Panc1 (cell line): Measurements from ENCODE around the gene RBCK1.

Source experiments
- SIN3A ChIP-seq: IDR thresholded peaks from 2 replicates; pipeline ENCODE4 v1.6.1; 2012; ENCODE audit warnings: low read depth, mild to moderate bottlenecking, low read length, moderate library complexity, borderline replicate concordance; ENCODE audit not compliant: insufficient read depth
- TF ChIP-seq, protein P1 (sequence below): fragments of 450-650 bp; IDR thresholded peaks from 2 replicates; pipeline ENCODE4 v1.5.1; 2017; ENCODE audit warnings: mild to moderate bottlenecking
- TF ChIP-seq, protein P2 (sequence below), 2 experiments: IDR thresholded peaks; 2 replicates each; pipeline ENCODE4 v1.6.1; 2011 to 2012; ENCODE audit warnings: low read depth in 2 of 2, control low read depth in 1 of 2, low read length in 1 of 2, mild to moderate bottlenecking in 1 of 2, moderate library complexity in 1 of 2; ENCODE audit not compliant: insufficient read depth in 1 of 2

DNA sequence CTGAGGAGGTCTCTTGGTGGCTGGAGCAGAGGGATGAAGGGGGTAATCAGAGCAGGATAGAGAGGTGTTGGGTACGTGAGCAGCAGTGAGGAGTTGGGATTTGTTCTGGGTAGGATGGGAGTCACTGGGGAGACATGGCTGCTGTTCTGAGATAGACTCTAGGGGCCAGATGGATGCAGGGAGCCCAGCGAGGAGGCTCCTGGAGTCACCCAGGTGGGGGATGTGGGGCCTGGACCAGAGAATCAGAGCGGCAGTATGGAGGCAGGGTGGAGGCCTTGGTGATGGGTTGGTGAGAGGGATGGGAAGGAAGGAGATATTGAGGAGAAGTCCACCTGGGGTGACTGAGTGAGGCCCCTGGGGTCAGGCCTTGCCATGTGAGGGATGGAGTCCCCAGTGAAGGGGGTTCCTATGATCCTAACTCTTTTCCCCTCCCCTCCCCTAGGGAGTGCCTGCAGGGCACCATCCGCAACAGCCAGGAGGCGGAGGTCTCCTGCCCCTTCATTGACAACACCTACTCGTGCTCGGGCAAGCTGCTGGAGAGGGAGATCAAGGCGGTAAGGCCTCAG is 13.7 kb downstream of the RBCK1 start:
- TF ChIP-seq, protein P1, sequence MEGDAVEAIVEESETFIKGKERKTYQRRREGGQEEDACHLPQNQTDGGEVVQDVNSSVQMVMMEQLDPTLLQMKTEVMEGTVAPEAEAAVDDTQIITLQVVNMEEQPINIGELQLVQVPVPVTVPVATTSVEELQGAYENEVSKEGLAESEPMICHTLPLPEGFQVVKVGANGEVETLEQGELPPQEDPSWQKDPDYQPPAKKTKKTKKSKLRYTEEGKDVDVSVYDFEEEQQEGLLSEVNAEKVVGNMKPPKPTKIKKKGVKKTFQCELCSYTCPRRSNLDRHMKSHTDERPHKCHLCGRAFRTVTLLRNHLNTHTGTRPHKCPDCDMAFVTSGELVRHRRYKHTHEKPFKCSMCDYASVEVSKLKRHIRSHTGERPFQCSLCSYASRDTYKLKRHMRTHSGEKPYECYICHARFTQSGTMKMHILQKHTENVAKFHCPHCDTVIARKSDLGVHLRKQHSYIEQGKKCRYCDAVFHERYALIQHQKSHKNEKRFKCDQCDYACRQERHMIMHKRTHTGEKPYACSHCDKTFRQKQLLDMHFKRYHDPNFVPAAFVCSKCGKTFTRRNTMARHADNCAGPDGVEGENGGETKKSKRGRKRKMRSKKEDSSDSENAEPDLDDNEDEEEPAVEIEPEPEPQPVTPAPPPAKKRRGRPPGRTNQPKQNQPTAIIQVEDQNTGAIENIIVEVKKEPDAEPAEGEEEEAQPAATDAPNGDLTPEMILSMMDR, result no peak
- TF ChIP-seq, protein P2, sequence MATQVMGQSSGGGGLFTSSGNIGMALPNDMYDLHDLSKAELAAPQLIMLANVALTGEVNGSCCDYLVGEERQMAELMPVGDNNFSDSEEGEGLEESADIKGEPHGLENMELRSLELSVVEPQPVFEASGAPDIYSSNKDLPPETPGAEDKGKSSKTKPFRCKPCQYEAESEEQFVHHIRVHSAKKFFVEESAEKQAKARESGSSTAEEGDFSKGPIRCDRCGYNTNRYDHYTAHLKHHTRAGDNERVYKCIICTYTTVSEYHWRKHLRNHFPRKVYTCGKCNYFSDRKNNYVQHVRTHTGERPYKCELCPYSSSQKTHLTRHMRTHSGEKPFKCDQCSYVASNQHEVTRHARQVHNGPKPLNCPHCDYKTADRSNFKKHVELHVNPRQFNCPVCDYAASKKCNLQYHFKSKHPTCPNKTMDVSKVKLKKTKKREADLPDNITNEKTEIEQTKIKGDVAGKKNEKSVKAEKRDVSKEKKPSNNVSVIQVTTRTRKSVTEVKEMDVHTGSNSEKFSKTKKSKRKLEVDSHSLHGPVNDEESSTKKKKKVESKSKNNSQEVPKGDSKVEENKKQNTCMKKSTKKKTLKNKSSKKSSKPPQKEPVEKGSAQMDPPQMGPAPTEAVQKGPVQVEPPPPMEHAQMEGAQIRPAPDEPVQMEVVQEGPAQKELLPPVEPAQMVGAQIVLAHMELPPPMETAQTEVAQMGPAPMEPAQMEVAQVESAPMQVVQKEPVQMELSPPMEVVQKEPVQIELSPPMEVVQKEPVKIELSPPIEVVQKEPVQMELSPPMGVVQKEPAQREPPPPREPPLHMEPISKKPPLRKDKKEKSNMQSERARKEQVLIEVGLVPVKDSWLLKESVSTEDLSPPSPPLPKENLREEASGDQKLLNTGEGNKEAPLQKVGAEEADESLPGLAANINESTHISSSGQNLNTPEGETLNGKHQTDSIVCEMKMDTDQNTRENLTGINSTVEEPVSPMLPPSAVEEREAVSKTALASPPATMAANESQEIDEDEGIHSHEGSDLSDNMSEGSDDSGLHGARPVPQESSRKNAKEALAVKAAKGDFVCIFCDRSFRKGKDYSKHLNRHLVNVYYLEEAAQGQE (IDR thresholded peaks at IDR 0.05; ENCODE audit: insufficient read depth in 1 of 2, low read depth in 2 of 2, low read length in 1 of 2), result no peak
- TF ChIP-seq SIN3A, result no peak
